ENCODE results near the gene INTS6. TPM values are rescaled to one million over a fixed set of nuclear protein-coding genes. Genes with fewer than 3 reads are reported as not detected.
A peak's percentile ranks its signal among the peaks of the same experiment; 100 is the strongest.

INTS6 gene
- total RNA-seq, 1 experiment from 2014 or later = 26.6 TPM

GRCh38 chr13:51488212-51488611, 35.4 kb upstream of the INTS6 start:
- Histone ChIP-seq H4K20me1 (ENCODE audit: low read length) (no peaks in the 10 kb centered on the region), H3K9me3 (ENCODE audit: low read length) (no peaks in the 10 kb centered on the region), H3K9me2 (replicated peaks; ENCODE audit: low read length) (no peaks in the 10 kb centered on the region), H3K27me3 (ENCODE audit: low read length) (no peaks in the 10 kb centered on the region), H3K4me2 (ENCODE audit: low read length) (no peak overlapping the region), H3K9ac (ENCODE audit: low read length) (no peak overlapping the region), H3K79me2 (ENCODE audit: low read length) (no peaks in the 10 kb centered on the region), H3K4me1 (ENCODE audit: insufficient read depth, low read length) (no peaks in the 10 kb centered on the region), H2AFZ (ENCODE audit: low read length) (no peak overlapping the region), H3F3A (ENCODE audit: low read length, unreplicated experiment) (no peaks in the 10 kb centered on the region), H3K4me3 (ENCODE audit: low read length) (no peak overlapping the region), H3K36me3 (ENCODE audit: low read depth, low read length) (no peaks in the 10 kb centered on the region), H3K27ac (ENCODE audit: low read length) (no peak overlapping the region)
- intact Hi-C loops (cut with micrococcal nuclease) = no loop called here
- ChIA-PET POLR2A (ENCODE audit: unreplicated experiment) (no interaction called here), CTCF (no interaction called here)
- no peak for ATAC-seq
- no peak for TF ChIP-seq EZH2 (IDR thresholded peaks at IDR 0.05; ENCODE audit: low read length, unreplicated experiment)
- TF ChIP-seq EZH2phosphoT487 (IDR thresholded peaks at IDR 0.05; ENCODE audit: borderline replicate concordance, low read length) = no peak
- TF ChIP-seq, protein P1, sequence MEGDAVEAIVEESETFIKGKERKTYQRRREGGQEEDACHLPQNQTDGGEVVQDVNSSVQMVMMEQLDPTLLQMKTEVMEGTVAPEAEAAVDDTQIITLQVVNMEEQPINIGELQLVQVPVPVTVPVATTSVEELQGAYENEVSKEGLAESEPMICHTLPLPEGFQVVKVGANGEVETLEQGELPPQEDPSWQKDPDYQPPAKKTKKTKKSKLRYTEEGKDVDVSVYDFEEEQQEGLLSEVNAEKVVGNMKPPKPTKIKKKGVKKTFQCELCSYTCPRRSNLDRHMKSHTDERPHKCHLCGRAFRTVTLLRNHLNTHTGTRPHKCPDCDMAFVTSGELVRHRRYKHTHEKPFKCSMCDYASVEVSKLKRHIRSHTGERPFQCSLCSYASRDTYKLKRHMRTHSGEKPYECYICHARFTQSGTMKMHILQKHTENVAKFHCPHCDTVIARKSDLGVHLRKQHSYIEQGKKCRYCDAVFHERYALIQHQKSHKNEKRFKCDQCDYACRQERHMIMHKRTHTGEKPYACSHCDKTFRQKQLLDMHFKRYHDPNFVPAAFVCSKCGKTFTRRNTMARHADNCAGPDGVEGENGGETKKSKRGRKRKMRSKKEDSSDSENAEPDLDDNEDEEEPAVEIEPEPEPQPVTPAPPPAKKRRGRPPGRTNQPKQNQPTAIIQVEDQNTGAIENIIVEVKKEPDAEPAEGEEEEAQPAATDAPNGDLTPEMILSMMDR (conservative IDR thresholded peaks at IDR 0.05; ENCODE audit: low read depth, low read length) = no peak
- no TSS peak for BruUV-seq (replicated peaks)
- DNase-seq = no peak

- H3K9me2 ChIP-seq (replicated peaks; ENCODE audit: low read length) = no peaks in the 10 kb centered on the region
- no peaks in the 10 kb centered on the region for H3K79me2 ChIP-seq (ENCODE audit: low read length)
- intact Hi-C loops (cut with micrococcal nuclease) = no loop called here
- H3F3A ChIP-seq (ENCODE audit: low read length, unreplicated experiment) = no peaks in the 10 kb centered on the region
- no peak overlapping the region for H3K9ac ChIP-seq (ENCODE audit: low read length)
- DNase-seq (no peak), ATAC-seq (no peak)
- TF ChIP-seq EZH2phosphoT487 (IDR thresholded peaks at IDR 0.05; ENCODE audit: borderline replicate concordance, low read length) (no peak), EZH2 (IDR thresholded peaks at IDR 0.05; ENCODE audit: low read length, unreplicated experiment) (no peak)
- TF ChIP-seq, protein P1 (conservative IDR thresholded peaks at IDR 0.05; ENCODE audit: low read depth, low read length) = no peak
- no TSS peak for BruUV-seq (replicated peaks)
- no peak overlapping the region for H3K27ac ChIP-seq (ENCODE audit: low read length)
- H3K9me3 ChIP-seq (ENCODE audit: low read length) = no peaks in the 10 kb centered on the region
- no peaks in the 10 kb centered on the region for H3K27me3 ChIP-seq (ENCODE audit: low read length)
- ChIA-PET CTCF (no interaction called here), POLR2A (ENCODE audit: unreplicated experiment) (no interaction called here)
- no peaks in the 10 kb centered on the region for H3K36me3 ChIP-seq (ENCODE audit: low read depth, low read length)
- H3K4me2 ChIP-seq (ENCODE audit: low read length) = no peak overlapping the region
- no peaks in the 10 kb centered on the region for H4K20me1 ChIP-seq (ENCODE audit: low read length)
- H3K4me1 ChIP-seq (ENCODE audit: insufficient read depth, low read length) = peaks cover 11% of the 10 kb centered on the region; the same call in 1 of the 2 replicates
- no peak overlapping the region for H3K4me3 ChIP-seq (ENCODE audit: low read length)
- H2AFZ ChIP-seq (ENCODE audit: low read length) = no peak overlapping the region
These were observed 28.8 kb upstream of the INTS6 start for GRCh38 chr13:51481656-51482055.

DNA sequence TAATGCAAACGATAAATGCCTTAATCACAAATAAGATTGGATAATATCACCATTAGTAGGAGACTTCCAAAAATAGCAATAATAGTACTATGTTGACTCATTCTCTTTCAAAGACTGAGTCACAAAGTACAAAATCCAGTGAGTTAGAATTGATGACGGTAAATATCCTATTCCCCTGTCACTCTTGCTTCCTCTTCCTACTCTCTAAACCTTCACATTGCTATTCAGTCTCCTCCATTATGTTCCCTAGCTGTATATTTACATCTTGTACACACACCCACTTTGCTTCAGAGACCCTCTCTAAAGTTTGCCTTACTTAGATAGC, 26.3 kb upstream of the INTS6 start:
- Histone ChIP-seq H3K9ac (ENCODE audit: low read length) (no peak overlapping the region), H3K27me3 (ENCODE audit: low read length) (no peaks in the 10 kb centered on the region), H3K4me3 (ENCODE audit: low read length) (no peak overlapping the region), H3K36me3 (ENCODE audit: low read depth, low read length) (no peaks in the 10 kb centered on the region), H3K79me2 (ENCODE audit: low read length) (no peaks in the 10 kb centered on the region), H3F3A (ENCODE audit: low read length, unreplicated experiment) (no peaks in the 10 kb centered on the region), H3K4me2 (ENCODE audit: low read length) (peak overlapping the region; percentile 16; the same call in 1 of the 2 replicates), H2AFZ (ENCODE audit: low read length) (no peak overlapping the region), H3K4me1 (ENCODE audit: insufficient read depth, low read length) (peaks cover 18% of the 10 kb centered on the region), H3K9me3 (ENCODE audit: low read length) (no peaks in the 10 kb centered on the region), H4K20me1 (ENCODE audit: low read length) (no peaks in the 10 kb centered on the region), H3K9me2 (replicated peaks; ENCODE audit: low read length) (no peaks in the 10 kb centered on the region), H3K27ac (ENCODE audit: low read length) (no peak overlapping the region)
- TF ChIP-seq, protein P1 (conservative IDR thresholded peaks at IDR 0.05; ENCODE audit: low read depth, low read length) = no peak
- no peak for TF ChIP-seq EZH2phosphoT487 (IDR thresholded peaks at IDR 0.05; ENCODE audit: borderline replicate concordance, low read length)
- no peak for TF ChIP-seq EZH2 (IDR thresholded peaks at IDR 0.05; ENCODE audit: low read length, unreplicated experiment)
- peak; percentile 80 for ATAC-seq
- no TSS peak for BruUV-seq (replicated peaks)
- POLR2A ChIA-PET (ENCODE audit: unreplicated experiment) = no interaction called here
- peak; percentile 60 for DNase-seq
- CTCF ChIA-PET = no interaction called here
- intact Hi-C loops (cut with micrococcal nuclease) = no loop called here

All from PC-3 (cell line).